HepG2 (cell line): ENCODE results near the gene IL1R1. TPM values are rescaled to one million over a fixed set of nuclear protein-coding genes. Genes with fewer than 3 reads are reported as not detected.

Experiments
- BORCS8-MEF2B ChIP-seq: sonication (generic); formaldehyde crosslinking; IDR thresholded peaks from 2 replicates; pipeline ENCODE4 v1.8.0; 2022; ENCODE audit warnings: mild to moderate bottlenecking, missing genetic modification reagents
- CBX1 ChIP-seq: IDR thresholded peaks from one replicate; pipeline ENCODE4 v1.6.1; 2016; ENCODE audit warnings: antibody characterized with exemption, low read depth
- DMTF1 ChIP-seq: sonication (generic); formaldehyde crosslinking; IDR thresholded peaks from 2 replicates; pipeline ENCODE4 v1.4.0; 2020; ENCODE audit warnings: mild to moderate bottlenecking, missing genetic modification reagents
- DNMT3B ChIP-seq: conservative IDR thresholded peaks from 2 replicates; pipeline ENCODE4 v1.6.1; 2016; ENCODE audit warnings: missing biosample characterization, control low read depth
- ELF3 ChIP-seq: IDR thresholded peaks from 2 replicates; pipeline ENCODE4 v1.6.1; 2016; ENCODE audit warnings: missing genetic modification reagents, missing compliant biosample characterization
- MYPOP ChIP-seq: sonication (generic); formaldehyde crosslinking; IDR thresholded peaks from 2 replicates; pipeline ENCODE4 v1.8.1; 2023; ENCODE audit warnings: mild to moderate bottlenecking, moderate library complexity, missing genetic modification reagents
- SALL1 ChIP-seq: sonication (generic); formaldehyde crosslinking; IDR thresholded peaks from 2 replicates; pipeline ENCODE4 v1.8.0; 2022; ENCODE audit warnings: mild to moderate bottlenecking, missing genetic modification reagents
- ZKSCAN8 ChIP-seq: IDR thresholded peaks from 2 replicates; pipeline ENCODE4 v1.6.1; 2016; ENCODE audit warnings: borderline replicate concordance, missing genetic modification reagents, missing compliant biosample characterization
- ZNF557 ChIP-seq: sonication (generic); formaldehyde crosslinking; IDR thresholded peaks from 2 replicates; pipeline ENCODE4 v1.4.0; 2020; ENCODE audit warnings: missing genetic modification reagents
- ZXDC ChIP-seq: sonication (generic); formaldehyde crosslinking; IDR thresholded peaks from 2 replicates; pipeline ENCODE4 v1.5.0; 2020; ENCODE audit warnings: mild to moderate bottlenecking, missing genetic modification reagents
- polyA plus RNA-seq, 8 experiments: library from polyadenylated mRNA; depleted of rRNA in 3 of 8; stranded (reverse) in 7 of 8; unstranded in 1 of 8; fragments of >200 nt; fragmentation: Illumina TruSeq in 4 of 8; extraction: Trizol in 4 of 8; gene quantifications; 2 replicates each; pipeline versions ENCODE4 v1.2.1 to v1.2.3, GENCODE V29; 2011 to 2016; ENCODE audit warnings: low read depth in 4 of 8, missing spikeins in 1 of 8, mixed read lengths in 1 of 8; ENCODE audit not compliant: insufficient read depth in 1 of 8
- total RNA-seq, 5 experiments: library from RNA; depleted of rRNA; stranded (reverse); fragments of >200 nt; fragmentation: Illumina TruSeq; extraction: Trizol; gene quantifications; 2 replicates each; pipeline ENCODE4 v1.2.3, GENCODE V29; 2016; ENCODE audit warnings: low read depth in 1 of 5
- TF ChIP-seq, protein P1 (sequence below): sonication (generic); formaldehyde crosslinking; IDR thresholded peaks from 2 replicates; pipeline ENCODE4 v1.5.0; 2020; ENCODE audit warnings: mild to moderate bottlenecking, missing genetic modification reagents, borderline replicate concordance
- TF ChIP-seq, protein P2 (sequence below), 2 experiments: fragments of 450-650 bp in 1 of 2; sonication (generic) in 1 of 2; formaldehyde crosslinking; IDR thresholded peaks; 2 replicates each; pipeline versions ENCODE4 v1.5.0 to v1.8.0; 2020 to 2022; ENCODE audit warnings: mild to moderate bottlenecking in 1 of 2, missing genetic modification reagents in 1 of 2

The IL1R1 gene
- total and polyA plus RNA-seq, 2 of the 13 experiments (the other 11 are each of a cell fraction or from before 2014, with no cell fraction given): 38.0 to 93.1 TPM

DNA sequence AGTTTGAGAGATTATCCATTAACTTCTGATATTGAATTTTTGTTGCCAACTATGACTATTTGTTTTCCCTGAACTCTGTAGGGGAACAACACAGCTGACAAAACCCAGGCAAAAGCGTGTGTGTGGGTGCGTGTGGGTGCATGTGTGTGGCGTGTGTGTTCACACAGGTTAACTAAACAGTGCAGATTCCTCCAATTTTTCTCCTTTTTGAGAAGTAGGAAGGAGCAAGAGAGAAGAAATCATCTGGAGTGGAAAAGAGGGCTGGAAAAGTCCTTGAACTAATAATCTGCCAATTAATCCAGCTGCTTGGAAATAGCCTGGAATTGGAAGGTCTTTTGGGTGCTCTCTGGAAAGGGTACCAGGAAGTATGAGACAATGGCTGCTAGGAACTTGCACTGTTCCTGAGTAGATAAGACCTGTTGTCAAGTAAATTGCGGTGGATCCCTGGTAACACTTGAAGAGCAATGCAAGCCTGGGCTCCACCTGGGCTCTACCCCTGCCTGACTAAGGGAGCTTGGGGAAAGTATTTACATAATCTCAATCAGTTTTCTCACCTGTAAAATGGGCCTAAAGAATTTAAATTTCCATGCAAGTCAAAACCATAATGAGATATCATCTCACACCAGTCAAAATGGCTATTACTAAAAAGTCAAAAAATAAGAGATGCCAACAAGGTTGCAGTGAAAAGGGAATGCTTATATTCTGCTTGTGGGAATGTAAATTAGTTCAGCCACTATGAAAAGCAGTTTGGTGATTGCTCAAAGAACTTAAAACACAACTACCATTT is 40.5 kb upstream of the IL1R1 start (continued):
- TF ChIP-seq, protein P1, sequence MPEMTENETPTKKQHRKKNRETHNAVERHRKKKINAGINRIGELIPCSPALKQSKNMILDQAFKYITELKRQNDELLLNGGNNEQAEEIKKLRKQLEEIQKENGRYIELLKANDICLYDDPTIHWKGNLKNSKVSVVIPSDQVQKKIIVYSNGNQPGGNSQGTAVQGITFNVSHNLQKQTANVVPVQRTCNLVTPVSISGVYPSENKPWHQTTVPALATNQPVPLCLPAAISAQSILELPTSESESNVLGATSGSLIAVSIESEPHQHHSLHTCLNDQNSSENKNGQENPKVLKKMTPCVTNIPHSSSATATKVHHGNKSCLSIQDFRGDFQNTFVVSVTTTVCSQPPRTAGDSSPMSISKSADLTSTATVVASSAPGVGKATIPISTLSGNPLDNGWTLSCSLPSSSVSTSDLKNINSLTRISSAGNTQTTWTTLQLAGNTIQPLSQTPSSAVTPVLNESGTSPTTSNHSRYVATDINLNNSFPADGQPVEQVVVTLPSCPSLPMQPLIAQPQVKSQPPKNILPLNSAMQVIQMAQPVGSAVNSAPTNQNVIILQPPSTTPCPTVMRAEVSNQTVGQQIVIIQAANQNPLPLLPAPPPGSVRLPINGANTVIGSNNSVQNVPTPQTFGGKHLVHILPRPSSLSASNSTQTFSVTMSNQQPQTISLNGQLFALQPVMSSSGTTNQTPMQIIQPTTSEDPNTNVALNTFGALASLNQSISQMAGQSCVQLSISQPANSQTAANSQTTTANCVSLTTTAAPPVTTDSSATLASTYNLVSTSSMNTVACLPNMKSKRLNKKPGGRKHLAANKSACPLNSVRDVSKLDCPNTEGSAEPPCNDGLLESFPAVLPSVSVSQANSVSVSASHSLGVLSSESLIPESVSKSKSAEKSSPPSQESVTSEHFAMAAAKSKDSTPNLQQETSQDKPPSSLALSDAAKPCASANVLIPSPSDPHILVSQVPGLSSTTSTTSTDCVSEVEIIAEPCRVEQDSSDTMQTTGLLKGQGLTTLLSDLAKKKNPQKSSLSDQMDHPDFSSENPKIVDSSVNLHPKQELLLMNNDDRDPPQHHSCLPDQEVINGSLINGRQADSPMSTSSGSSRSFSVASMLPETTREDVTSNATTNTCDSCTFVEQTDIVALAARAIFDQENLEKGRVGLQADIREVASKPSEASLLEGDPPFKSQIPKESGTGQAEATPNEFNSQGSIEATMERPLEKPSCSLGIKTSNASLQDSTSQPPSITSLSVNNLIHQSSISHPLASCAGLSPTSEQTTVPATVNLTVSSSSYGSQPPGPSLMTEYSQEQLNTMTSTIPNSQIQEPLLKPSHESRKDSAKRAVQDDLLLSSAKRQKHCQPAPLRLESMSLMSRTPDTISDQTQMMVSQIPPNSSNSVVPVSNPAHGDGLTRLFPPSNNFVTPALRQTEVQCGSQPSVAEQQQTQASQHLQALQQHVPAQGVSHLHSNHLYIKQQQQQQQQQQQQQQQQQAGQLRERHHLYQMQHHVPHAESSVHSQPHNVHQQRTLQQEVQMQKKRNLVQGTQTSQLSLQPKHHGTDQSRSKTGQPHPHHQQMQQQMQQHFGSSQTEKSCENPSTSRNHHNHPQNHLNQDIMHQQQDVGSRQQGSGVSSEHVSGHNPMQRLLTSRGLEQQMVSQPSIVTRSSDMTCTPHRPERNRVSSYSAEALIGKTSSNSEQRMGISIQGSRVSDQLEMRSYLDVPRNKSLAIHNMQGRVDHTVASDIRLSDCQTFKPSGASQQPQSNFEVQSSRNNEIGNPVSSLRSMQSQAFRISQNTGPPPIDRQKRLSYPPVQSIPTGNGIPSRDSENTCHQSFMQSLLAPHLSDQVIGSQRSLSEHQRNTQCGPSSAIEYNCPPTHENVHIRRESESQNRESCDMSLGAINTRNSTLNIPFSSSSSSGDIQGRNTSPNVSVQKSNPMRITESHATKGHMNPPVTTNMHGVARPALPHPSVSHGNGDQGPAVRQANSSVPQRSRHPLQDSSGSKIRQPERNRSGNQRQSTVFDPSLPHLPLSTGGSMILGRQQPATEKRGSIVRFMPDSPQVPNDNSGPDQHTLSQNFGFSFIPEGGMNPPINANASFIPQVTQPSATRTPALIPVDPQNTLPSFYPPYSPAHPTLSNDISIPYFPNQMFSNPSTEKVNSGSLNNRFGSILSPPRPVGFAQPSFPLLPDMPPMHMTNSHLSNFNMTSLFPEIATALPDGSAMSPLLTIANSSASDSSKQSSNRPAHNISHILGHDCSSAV (CRISPR knock-in tag): no peak
- TF ChIP-seq ELF3 (CRISPR knock-in tag): peak; percentile 52
- TF ChIP-seq ZXDC (CRISPR knock-in tag): no peak
- peak; percentile 90 for TF ChIP-seq SALL1 (CRISPR knock-in tag)
- TF ChIP-seq ZNF557: 0 out of 2 replicates have a peak, but pooled peaks have one; percentile 33
- TF ChIP-seq BORCS8-MEF2B (CRISPR knock-in tag): no peak
- TF ChIP-seq ZKSCAN8 (CRISPR knock-in tag): no peak
- no peak for TF ChIP-seq MYPOP (CRISPR knock-in tag)
- no peak for TF ChIP-seq DNMT3B
- TF ChIP-seq DMTF1: no peak
- TF ChIP-seq CBX1: no peak
- TF ChIP-seq, protein P2, sequence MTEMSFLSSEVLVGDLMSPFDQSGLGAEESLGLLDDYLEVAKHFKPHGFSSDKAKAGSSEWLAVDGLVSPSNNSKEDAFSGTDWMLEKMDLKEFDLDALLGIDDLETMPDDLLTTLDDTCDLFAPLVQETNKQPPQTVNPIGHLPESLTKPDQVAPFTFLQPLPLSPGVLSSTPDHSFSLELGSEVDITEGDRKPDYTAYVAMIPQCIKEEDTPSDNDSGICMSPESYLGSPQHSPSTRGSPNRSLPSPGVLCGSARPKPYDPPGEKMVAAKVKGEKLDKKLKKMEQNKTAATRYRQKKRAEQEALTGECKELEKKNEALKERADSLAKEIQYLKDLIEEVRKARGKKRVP (CRISPR knock-in tag; IDR thresholded peaks at IDR 0.05): peak in 1 of 2 experiments; percentile 59; a peak in 1 of 4 replicates
